HepG2 (cell line): Measurements from ENCODE around the gene CCDC97. TPM values are rescaled to one million over a fixed set of nuclear protein-coding genes. Genes with fewer than 3 reads are reported as not detected.

ENCODE experiments used
- ARNT ChIP-seq: fragments of 450-650 bp; IDR thresholded peaks from 2 replicates; pipeline ENCODE4 v1.6.1; 2017
- BCL6 ChIP-seq: IDR thresholded peaks from 2 replicates; pipeline ENCODE4 v1.6.1; 2016; ENCODE audit warnings: missing genetic modification reagents, missing compliant biosample characterization
- MAZ ChIP-seq, 2 experiments: sonication (generic) in 1 of 2; formaldehyde crosslinking in 1 of 2; IDR thresholded peaks; 2 replicates each; pipeline versions ENCODE4 v1.5.0 to v1.6.1; 2012 to 2020; ENCODE audit warnings: low read depth in 2 of 2, mild to moderate bottlenecking in 2 of 2, borderline replicate concordance in 1 of 2, improper control_type of control experiment in 1 of 2, low read length in 1 of 2, missing genetic modification reagents in 1 of 2, moderate library complexity in 1 of 2
- MYNN ChIP-seq: sonication (generic); formaldehyde crosslinking; IDR thresholded peaks from 2 replicates; pipeline ENCODE4 v1.4.0; 2020; ENCODE audit warnings: mild to moderate bottlenecking, low read depth, missing genetic modification reagents
- NCOR1 ChIP-seq: fragments of 200-600 bp; sonication (generic); IDR thresholded peaks from 2 replicates; pipeline ENCODE4 v1.7.0; 2017; ENCODE audit warnings: antibody characterized with exemption, low read length, borderline replicate concordance
- NFE2L1 ChIP-seq: sonication (generic); formaldehyde crosslinking; IDR thresholded peaks from 2 replicates; pipeline ENCODE4 v1.4.0; 2020; ENCODE audit warnings: missing genetic modification reagents, mild to moderate bottlenecking, borderline replicate concordance
- POLR2AphosphoS5 ChIP-seq: IDR thresholded peaks from 2 replicates; pipeline ENCODE4 v1.6.1; 2012; ENCODE audit warnings: low read depth, low read length
- RBAK ChIP-seq: sonication (generic); formaldehyde crosslinking; IDR thresholded peaks from 2 replicates; pipeline ENCODE4 v1.5.1; 2020; ENCODE audit warnings: mild to moderate bottlenecking, missing genetic modification reagents
- SIX4 ChIP-seq: sonication (generic); formaldehyde crosslinking; IDR thresholded peaks from 2 replicates; pipeline ENCODE4 v1.4.0; 2020; ENCODE audit warnings: missing genetic modification reagents
- SMAD3 ChIP-seq: sonication (generic); formaldehyde crosslinking; IDR thresholded peaks from 2 replicates; pipeline ENCODE4 v1.4.0; 2020; ENCODE audit warnings: missing genetic modification reagents
- SPEN ChIP-seq: sonication (generic); formaldehyde crosslinking; IDR thresholded peaks from 2 replicates; pipeline ENCODE4 v1.5.1; 2020; ENCODE audit warnings: low read depth, mild to moderate bottlenecking, missing genetic modification reagents
- TARDBP ChIP-seq: sonication (generic); formaldehyde crosslinking; IDR thresholded peaks from 2 replicates; pipeline ENCODE4 v1.8.0; 2022; ENCODE audit warnings: mild to moderate bottlenecking, missing genetic modification reagents
- YEATS2 ChIP-seq: sonication (generic); formaldehyde crosslinking; IDR thresholded peaks from 2 replicates; pipeline ENCODE4 v1.4.0; 2020; ENCODE audit warnings: missing genetic modification reagents, borderline replicate concordance
- ZNF264 ChIP-seq: sonication (generic); formaldehyde crosslinking; IDR thresholded peaks from 2 replicates; pipeline ENCODE4 v1.4.0; 2020; ENCODE audit warnings: missing genetic modification reagents
- ZNF383 ChIP-seq: sonication (generic); formaldehyde crosslinking; IDR thresholded peaks from 2 replicates; pipeline ENCODE4 v1.4.0; 2020; ENCODE audit warnings: missing genetic modification reagents, mild to moderate bottlenecking, borderline replicate concordance
- ZNF549 ChIP-seq: sonication (generic); formaldehyde crosslinking; IDR thresholded peaks from 2 replicates; pipeline ENCODE4 v1.5.0; 2020; ENCODE audit warnings: missing genetic modification reagents
- ZNF607 ChIP-seq: sonication (generic); formaldehyde crosslinking; IDR thresholded peaks from 2 replicates; pipeline ENCODE4 v1.5.1; 2020; ENCODE audit warnings: missing genetic modification reagents, mild to moderate bottlenecking, borderline replicate concordance
- ZNF615 ChIP-seq: sonication (generic); formaldehyde crosslinking; IDR thresholded peaks from 2 replicates; pipeline ENCODE4 v1.5.0; 2020; ENCODE audit warnings: mild to moderate bottlenecking, missing genetic modification reagents, borderline replicate concordance
- ZNF777 ChIP-seq: sonication (generic); formaldehyde crosslinking; IDR thresholded peaks from 2 replicates; pipeline ENCODE4 v1.4.0; 2020; ENCODE audit warnings: missing genetic modification reagents
- ZNF781 ChIP-seq: sonication (generic); formaldehyde crosslinking; IDR thresholded peaks from 2 replicates; pipeline ENCODE4 v1.5.1; 2020; ENCODE audit warnings: borderline replicate concordance, mild to moderate bottlenecking, missing genetic modification reagents; ENCODE audit errors: not compliant biosample characterization
- ZNF891 ChIP-seq: sonication (generic); formaldehyde crosslinking; IDR thresholded peaks from 2 replicates; pipeline ENCODE4 v1.5.0; 2020; ENCODE audit warnings: mild to moderate bottlenecking, missing genetic modification reagents
- ZUFSP ChIP-seq: sonication (generic); formaldehyde crosslinking; IDR thresholded peaks from 2 replicates; pipeline ENCODE4 v1.9.0; 2021; ENCODE audit warnings: missing genetic modification reagents, mild to moderate bottlenecking, borderline replicate concordance
- polyA plus RNA-seq, 8 experiments: library from polyadenylated mRNA; depleted of rRNA in 3 of 8; stranded (reverse) in 7 of 8; unstranded in 1 of 8; fragments of >200 nt; fragmentation: Illumina TruSeq in 4 of 8; extraction: Trizol in 4 of 8; gene quantifications; 2 replicates each; pipeline versions ENCODE4 v1.2.1 to v1.2.3, GENCODE V29; 2011 to 2016; ENCODE audit warnings: low read depth in 4 of 8, missing spikeins in 1 of 8, mixed read lengths in 1 of 8; ENCODE audit not compliant: insufficient read depth in 1 of 8
- total RNA-seq, 5 experiments: library from RNA; depleted of rRNA; stranded (reverse); fragments of >200 nt; fragmentation: Illumina TruSeq; extraction: Trizol; gene quantifications; 2 replicates each; pipeline ENCODE4 v1.2.3, GENCODE V29; 2016; ENCODE audit warnings: low read depth in 1 of 5
- TF ChIP-seq, protein P1 (sequence below): sonication (generic); formaldehyde crosslinking; IDR thresholded peaks from 2 replicates; pipeline ENCODE4 v1.5.0; 2020; ENCODE audit warnings: missing genetic modification reagents, mild to moderate bottlenecking, borderline replicate concordance
- TF ChIP-seq, protein P2 (sequence below): sonication (generic); formaldehyde crosslinking; IDR thresholded peaks from 2 replicates; pipeline ENCODE4 v1.4.0; 2020; ENCODE audit warnings: mild to moderate bottlenecking, missing genetic modification reagents

Gene CCDC97
- total and polyA plus RNA-seq, 2 of the 13 experiments (the other 11 are each of a cell fraction or from before 2014, with no cell fraction given), result 6.2 to 7.3 TPM

- TF ChIP-seq ZNF777 (no peak), ZNF383 (CRISPR knock-in tag) (no peak), ZNF891 (CRISPR knock-in tag) (no peak), SMAD3 (CRISPR knock-in tag) (0 out of 2 replicates have a peak, but pooled peaks have one; percentile 30), NCOR1 (peak; percentile 33; the same call in 1 of the 2 replicates), NFE2L1 (CRISPR knock-in tag) (no peak), TARDBP (CRISPR knock-in tag) (0 out of 2 replicates have a peak, but pooled peaks have one; percentile 26), ZNF607 (0 out of 2 replicates have a peak, but pooled peaks have one; percentile 63), MYNN (CRISPR knock-in tag) (no peak), SPEN (CRISPR knock-in tag) (0 out of 2 replicates have a peak, but pooled peaks have one; percentile 31), ARNT (no peak), ZNF615 (CRISPR knock-in tag) (no peak), ZNF781 (CRISPR knock-in tag) (no peak), POLR2AphosphoS5 (peak; percentile 87), ZUFSP (CRISPR knock-in tag) (no peak), MAZ (IDR thresholded peaks at IDR 0.05; ENCODE audit: borderline replicate concordance, low read depth, low read length) (peak; percentile 74; the same call in 1 of the 2 replicates), MAZ (CRISPR knock-in tag; IDR thresholded peaks at IDR 0.05; ENCODE audit: low read depth) (no peak), YEATS2 (CRISPR knock-in tag) (peak; percentile 25; the same call in 1 of the 2 replicates), BCL6 (0 out of 2 replicates have a peak, but pooled peaks have one; percentile 27), SIX4 (no peak), ZNF264 (CRISPR knock-in tag) (no peak), ZNF549 (no peak), RBAK (CRISPR knock-in tag) (no peak)
- TF ChIP-seq, protein P1, sequence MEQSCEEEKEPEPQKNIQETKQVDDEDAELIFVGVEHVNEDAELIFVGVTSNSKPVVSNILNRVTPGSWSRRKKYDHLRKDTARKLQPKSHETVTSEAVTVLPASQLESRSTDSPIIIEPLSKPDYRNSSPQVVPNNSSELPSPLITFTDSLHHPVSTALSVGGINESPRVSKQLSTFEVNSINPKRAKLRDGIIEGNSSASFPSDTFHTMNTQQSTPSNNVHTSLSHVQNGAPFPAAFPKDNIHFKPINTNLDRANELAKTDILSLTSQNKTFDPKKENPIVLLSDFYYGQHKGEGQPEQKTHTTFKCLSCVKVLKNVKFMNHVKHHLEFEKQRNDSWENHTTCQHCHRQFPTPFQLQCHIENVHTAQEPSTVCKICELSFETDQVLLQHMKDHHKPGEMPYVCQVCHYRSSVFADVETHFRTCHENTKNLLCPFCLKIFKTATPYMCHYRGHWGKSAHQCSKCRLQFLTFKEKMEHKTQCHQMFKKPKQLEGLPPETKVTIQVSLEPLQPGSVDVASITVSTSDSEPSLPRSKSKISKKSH (CRISPR knock-in tag), result 0 out of 2 replicates have a peak, but pooled peaks have one; percentile 18
- TF ChIP-seq, protein P2, sequence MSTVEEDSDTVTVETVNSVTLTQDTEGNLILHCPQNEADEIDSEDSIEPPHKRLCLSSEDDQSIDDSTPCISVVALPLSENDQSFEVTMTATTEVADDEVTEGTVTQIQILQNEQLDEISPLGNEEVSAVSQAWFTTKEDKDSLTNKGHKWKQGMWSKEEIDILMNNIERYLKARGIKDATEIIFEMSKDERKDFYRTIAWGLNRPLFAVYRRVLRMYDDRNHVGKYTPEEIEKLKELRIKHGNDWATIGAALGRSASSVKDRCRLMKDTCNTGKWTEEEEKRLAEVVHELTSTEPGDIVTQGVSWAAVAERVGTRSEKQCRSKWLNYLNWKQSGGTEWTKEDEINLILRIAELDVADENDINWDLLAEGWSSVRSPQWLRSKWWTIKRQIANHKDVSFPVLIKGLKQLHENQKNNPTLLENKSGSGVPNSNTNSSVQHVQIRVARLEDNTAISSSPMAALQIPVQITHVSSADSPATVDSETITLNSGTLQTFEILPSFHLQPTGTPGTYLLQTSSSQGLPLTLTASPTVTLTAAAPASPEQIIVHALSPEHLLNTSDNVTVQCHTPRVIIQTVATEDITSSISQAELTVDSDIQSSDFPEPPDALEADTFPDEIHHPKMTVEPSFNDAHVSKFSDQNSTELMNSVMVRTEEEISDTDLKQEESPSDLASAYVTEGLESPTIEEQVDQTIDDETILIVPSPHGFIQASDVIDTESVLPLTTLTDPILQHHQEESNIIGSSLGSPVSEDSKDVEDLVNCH (CRISPR knock-in tag), result no peak
These were observed 54.0 kb downstream of the CCDC97 start, which contains the start of gene B9D2 (continued) for GRCh38 chr19:41363753-41364523.
